ENCODE data around the gene CSF2. TPM values are rescaled to one million over a fixed set of nuclear protein-coding genes. Genes with fewer than 3 reads are reported as not detected.
"Not testable (repeated sequence)": the region's sequence is repeated elsewhere in the genome, so short reads cannot be mapped to it uniquely, and the experiment has no call there.

The CSF2 gene
- total RNA-seq, 1 donor from 2014 or later: 0.34 TPM

DNA sequence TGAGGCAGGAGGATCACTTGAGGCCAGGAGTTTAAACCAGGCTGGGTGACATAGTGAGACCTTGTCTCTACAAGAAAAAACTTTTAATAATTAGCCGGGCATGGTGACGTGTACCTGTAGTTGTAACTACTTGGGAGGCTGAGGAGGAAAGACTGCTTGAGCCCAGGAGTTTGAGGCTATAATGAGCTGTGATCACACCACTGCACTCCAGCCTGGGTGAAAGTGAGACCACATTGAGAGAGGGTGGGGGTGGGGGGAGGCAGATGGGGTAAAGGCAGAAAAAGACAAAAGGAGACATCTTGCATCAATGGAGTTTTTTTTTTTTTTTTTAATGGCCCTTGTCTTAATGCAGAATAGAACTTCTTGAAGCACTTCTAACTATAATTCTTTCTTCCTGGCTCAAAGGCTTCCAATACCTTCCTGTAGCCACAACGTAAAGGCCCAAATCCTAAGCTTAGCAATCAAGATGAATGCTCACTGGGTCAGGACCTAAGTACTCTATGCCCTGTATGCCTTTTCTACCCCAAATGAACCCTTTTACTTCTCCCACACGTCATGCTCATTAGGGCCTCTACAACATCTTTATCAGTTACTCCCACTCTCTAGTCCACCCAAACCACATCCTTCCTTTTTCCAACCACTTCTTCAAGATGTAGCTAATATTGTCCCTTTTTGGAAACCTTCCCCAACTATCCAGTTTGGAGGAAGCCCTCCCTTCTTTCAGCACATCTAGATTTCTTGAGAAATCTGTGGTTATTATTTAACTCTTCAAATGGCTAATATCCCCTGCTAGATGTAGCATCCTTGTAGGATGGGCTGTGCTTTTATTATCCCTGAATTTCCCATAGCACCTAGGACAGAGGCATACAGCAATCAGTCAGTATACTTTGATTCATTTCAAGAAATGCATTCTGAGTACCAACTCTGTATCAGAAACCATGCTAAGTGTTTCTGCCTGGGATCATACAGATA is 40.8 kb downstream of the CSF2 start:
- no peak for DNase-seq

- no peak for DNase-seq
These were observed 41.8 kb downstream of the CSF2 start for GRCh38 chr5:132115375-132115774.

DNA sequence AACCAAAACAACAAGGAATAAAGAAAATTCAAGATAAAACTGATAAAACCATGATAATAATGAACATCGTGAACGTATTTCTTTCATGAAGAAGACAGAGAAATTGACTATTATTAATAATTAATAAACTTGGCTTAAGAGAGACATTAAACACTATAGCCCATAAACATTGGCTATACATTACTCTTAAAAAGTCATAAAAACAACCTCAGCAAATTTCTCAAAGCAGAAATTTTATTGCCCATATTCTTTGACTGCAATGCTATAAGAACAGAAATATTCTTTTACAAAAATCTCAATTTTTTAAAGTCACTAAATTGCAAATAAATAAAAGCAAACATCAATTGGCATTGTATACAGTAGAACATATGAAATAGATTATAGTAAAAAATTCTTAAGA is 42.5 kb downstream of the CSF2 start:
- DNase-seq: no peak

- not testable (repeated sequence) for DNase-seq
These were observed 43.4 kb downstream of the CSF2 start for GRCh38 chr5:132116909-132117489.

DNA sequence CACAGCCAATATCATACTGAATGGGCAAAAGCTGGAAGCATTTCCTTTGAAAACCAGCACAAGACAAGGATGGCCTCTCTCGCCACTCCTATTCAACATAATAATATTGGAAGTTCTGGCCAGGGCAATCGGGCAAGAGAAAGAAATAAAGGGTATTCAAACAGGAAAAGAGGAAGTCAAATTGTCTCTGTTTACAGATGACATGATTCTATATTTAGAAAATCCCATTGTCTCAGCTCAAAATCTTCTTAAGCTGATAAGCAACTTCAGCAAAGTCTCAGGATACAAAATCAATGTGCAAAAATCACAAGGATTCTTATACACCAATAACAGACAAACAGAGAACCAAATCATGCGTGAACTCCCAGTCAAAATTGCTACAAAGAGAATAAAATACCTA is 47.1 kb downstream of the CSF2 start:
- not testable (repeated sequence) for DNase-seq

DNA sequence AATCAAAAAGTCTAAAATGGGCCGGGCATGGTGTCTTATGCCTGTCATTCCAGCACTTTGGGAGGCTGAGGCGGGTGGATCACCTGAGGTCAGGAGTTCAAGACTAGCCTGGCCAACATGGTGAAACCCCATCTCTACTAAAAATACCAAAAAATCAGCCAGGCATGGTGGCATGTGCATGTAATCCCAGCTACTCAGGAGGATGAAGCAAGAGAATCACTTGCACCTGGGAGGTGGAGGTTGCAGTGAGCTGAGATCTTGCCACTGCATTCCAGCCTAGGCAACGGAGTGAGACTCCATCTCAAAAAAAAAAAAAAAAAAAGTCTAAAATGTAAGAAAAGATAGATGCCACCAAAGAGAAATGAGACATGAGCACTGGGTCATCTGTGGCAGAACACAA is 49.4 kb downstream of the CSF2 start:
- DNase-seq: not testable (repeated sequence)

GRCh38 chr5:132123578-132123977 is 50.0 kb downstream of the CSF2 start:
- DNase-seq: not testable (repeated sequence)

Other genes with a start within 250 kb of the CSF2 start
- not detected in 2 replicates for gene MEIKIN, start 128.1 kb upstream of the CSF2 start, total RNA-seq
- gene ACSL6, start 62.1 kb upstream of the CSF2 start, total RNA-seq: 0.09 and 0.17 TPM in 2 replicates
- not detected in 2 replicates for gene IL3, start 13.1 kb upstream of the CSF2 start, total RNA-seq
- gene P4HA2, start 154.1 kb downstream of the CSF2 start, total RNA-seq: 55.7 and 62.8 TPM in 2 replicates
- gene PDLIM4, start 183.9 kb downstream of the CSF2 start, total RNA-seq: 31.0 and 51.6 TPM in 2 replicates
- gene SLC22A4, start 220.6 kb downstream of the CSF2 start, total RNA-seq: 4.7 and 4.8 TPM in 2 replicates